GM23338 (cell line): ENCODE data around the gene BBS4. TPM values are rescaled to one million over a fixed set of nuclear protein-coding genes. Genes with fewer than 3 reads are reported as not detected.
"Not testable (repeated sequence)": the region's sequence is repeated elsewhere in the genome, so short reads cannot be mapped to it uniquely, and the experiment has no call there.

Experiments
- ATAC-seq: fragments of 200-7000 bp; cut with Tn5 transposase; 3 replicates; pipeline ENCODE4 v1.9.1; 2020
- DNase-seq: peaks from one replicate; pipeline ENCODE4 v3.0.0-alpha.2; 2015; ENCODE audit warnings: low spot score
- H2AFZ ChIP-seq: fragments of 200-600 bp; sonication (generic); 2 replicates; pipeline ENCODE4 v1.8.0; 2016; ENCODE audit warnings: antibody characterized with exemption, mild to moderate bottlenecking, moderate library complexity
- H3F3A ChIP-seq: fragments of 200-600 bp; sonication (generic); replicated peaks from 2 replicates; pipeline ENCODE4 v1.8.0; 2017; ENCODE audit warnings: antibody characterized with exemption, mixed run types, low read depth
- H3K27ac ChIP-seq: fragments of 200-600 bp; sonication (generic); 2 replicates; pipeline ENCODE4 v1.6.1; 2016; ENCODE audit warnings: low read depth
- H3K27me3 ChIP-seq: fragments of 200-600 bp; sonication (generic); 2 replicates; pipeline ENCODE4 v1.8.0; 2016; ENCODE audit warnings: mild to moderate bottlenecking, mixed run types, moderate library complexity; ENCODE audit not compliant: insufficient read depth
- H3K36me3 ChIP-seq: fragments of 200-600 bp; sonication (generic); 2 replicates; pipeline ENCODE4 v1.8.0; 2016; ENCODE audit warnings: mild to moderate bottlenecking; ENCODE audit not compliant: insufficient read depth
- H3K4me1 ChIP-seq: fragments of 200-600 bp; sonication (generic); 2 replicates; pipeline ENCODE4 v1.8.0; 2016; ENCODE audit warnings: mild to moderate bottlenecking, moderate library complexity; ENCODE audit not compliant: insufficient read depth
- H3K4me2 ChIP-seq: fragments of 200-600 bp; sonication (generic); 2 replicates; pipeline ENCODE4 v1.7.1; 2017; ENCODE audit warnings: mixed run types
- H3K4me3 ChIP-seq: fragments of 200-600 bp; sonication (generic); 2 replicates; pipeline ENCODE4 v1.6.1; 2016; ENCODE audit warnings: mixed run types
- H3K79me2 ChIP-seq: fragments of 200-600 bp; sonication (generic); replicated peaks from 2 replicates; pipeline ENCODE4 v1.8.0; 2017; ENCODE audit warnings: mild to moderate bottlenecking; ENCODE audit not compliant: insufficient read depth
- H3K9me2 ChIP-seq: fragments of 200-600 bp; sonication (generic); 2 replicates; pipeline ENCODE4 v1.8.0; 2017; ENCODE audit not compliant: insufficient read depth
- H4K20me1 ChIP-seq: fragments of 200-600 bp; sonication (generic); replicated peaks from 2 replicates; pipeline ENCODE4 v1.8.0; 2017; ENCODE audit warnings: mild to moderate bottlenecking; ENCODE audit not compliant: insufficient read depth
- H3K27ac Mint-ChIP-seq: 2 replicates; pipeline ENCODE4 v1.8.0; 2020; ENCODE audit warnings: inconsistent platforms, mild to moderate bottlenecking, moderate library complexity, mixed read lengths
- H3K27me3 Mint-ChIP-seq: 3 replicates; pipeline ENCODE4 v1.8.0; 2022; ENCODE audit warnings: low read depth, mild to moderate bottlenecking, moderate library complexity, mixed read lengths, inconsistent platforms; ENCODE audit not compliant: insufficient read depth, poor library complexity
- H3K36me3 Mint-ChIP-seq: 3 replicates; pipeline ENCODE4 v1.8.0; 2021; ENCODE audit warnings: low read depth, mild to moderate bottlenecking, inconsistent platforms, moderate library complexity, mixed read lengths
- H3K4me1 Mint-ChIP-seq: 3 replicates; pipeline ENCODE4 v1.8.0; 2020; ENCODE audit warnings: mild to moderate bottlenecking, inconsistent platforms, mixed read lengths
- H3K4me3 Mint-ChIP-seq: 3 replicates; pipeline ENCODE4 v1.8.0; 2021; ENCODE audit warnings: moderate library complexity, mild to moderate bottlenecking, inconsistent platforms, mixed read lengths
- H3K9me3 Mint-ChIP-seq: 3 replicates; pipeline ENCODE4 v1.8.0; 2020; ENCODE audit warnings: moderate library complexity, mild to moderate bottlenecking, inconsistent platforms, mixed read lengths
- EZH2 ChIP-seq: fragments of 200-600 bp; sonication (generic); IDR thresholded peaks from one replicate; pipeline ENCODE4 v1.8.0; 2017; ENCODE audit warnings: antibody characterized with exemption, mild to moderate bottlenecking, low read depth; ENCODE audit not compliant: unreplicated experiment
- JUNB ChIP-seq: IDR thresholded peaks from one replicate; pipeline ENCODE4 v1.6.1; 2016; ENCODE audit warnings: antibody characterized with exemption; ENCODE audit not compliant: unreplicated experiment
- STAT1 ChIP-seq: IDR thresholded peaks from one replicate; pipeline ENCODE4 v1.6.1; 2016; ENCODE audit warnings: antibody characterized with exemption; ENCODE audit not compliant: unreplicated experiment
- ZNF114 ChIP-seq: fragments of 250-450 bp; sonication (Bioruptor Pico); IDR thresholded peaks from 2 replicates; pipeline ENCODE4 v1.5.0; 2020; ENCODE audit warnings: mild to moderate bottlenecking, moderate library complexity
- ZNF331 ChIP-seq: fragments of 250-450 bp; sonication (Bioruptor Pico); IDR thresholded peaks from 2 replicates; pipeline ENCODE4 v1.5.0; 2020; ENCODE audit warnings: low read depth, mild to moderate bottlenecking, moderate library complexity
- polyA plus RNA-seq: library from polyadenylated mRNA; unstranded; fragments of >200 nt; fragmentation: Nextera tagmentation; extraction: Ambion mirVana; gene quantifications from 2 replicates; pipeline ENCODE4 v1.2.1, GENCODE V29; 2016
- total RNA-seq: library from RNA; depleted of rRNA; stranded (reverse); fragments of >200 nt; shearing (Covaris generic); gene quantifications from 2 replicates; pipeline ENCODE4 v1.2.3, GENCODE V29; 2014
- TF ChIP-seq, protein P1 (sequence below): IDR thresholded peaks from 2 replicates; pipeline ENCODE4 v1.6.1; 2016; ENCODE audit warnings: antibody characterized with exemption
- TF ChIP-seq, protein P2 (sequence below): IDR thresholded peaks from one replicate; pipeline ENCODE4 v1.6.1; 2018; ENCODE audit warnings: antibody characterized with exemption; ENCODE audit not compliant: unreplicated experiment

Gene BBS4
- total and polyA plus RNA-seq, 2 experiments from 2014 or later, result 22.2 to 40.8 TPM

DNA sequence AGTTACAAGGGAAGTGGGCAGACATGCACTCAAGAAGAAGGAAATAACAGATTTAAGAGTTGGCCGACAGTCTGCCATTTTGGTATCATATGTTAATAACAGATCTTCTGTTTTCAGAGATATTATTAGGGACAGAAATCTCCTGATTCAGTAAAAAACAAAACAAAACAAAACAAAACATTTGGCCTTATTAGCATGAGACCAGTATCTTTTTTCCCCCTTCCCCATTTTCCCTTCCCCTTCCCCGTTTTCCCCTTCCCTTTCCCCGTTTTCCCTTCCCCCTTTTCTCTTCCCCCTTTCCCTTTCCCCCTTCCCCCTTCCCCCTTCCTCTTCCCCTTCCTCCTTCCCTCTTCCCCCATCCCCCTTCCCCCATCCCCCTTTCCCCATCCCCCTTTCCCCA is 39.4 kb downstream of the BBS4 start:
- H3K4me1 ChIP-seq, result peaks cover 13% of the 10 kb centered on the region
- H3K79me2 ChIP-seq, result no peaks in the 10 kb centered on the region
- no peaks in the 10 kb centered on the region for H3K9me2 ChIP-seq
- H3K4me3 ChIP-seq, result no peak overlapping the region
- Mint-ChIP-seq H3K27me3 (peaks cover 2% of the 10 kb centered on the region), H3K36me3 (peaks cover 24% of the 10 kb centered on the region; the same call in 2 of the 3 replicates), H3K27ac (no peak overlapping the region), H3K4me1 (peaks cover 9% of the 10 kb centered on the region), H3K4me3 (no peak overlapping the region), H3K9me3 (no peaks in the 10 kb centered on the region; the same call in 2 of the 3 replicates)
- DNase-seq (no peak), ATAC-seq (no peak)
- no peaks in the 10 kb centered on the region for H4K20me1 ChIP-seq
- no peak overlapping the region for H3K27ac ChIP-seq
- H2AFZ ChIP-seq, result no peak overlapping the region
- no peaks in the 10 kb centered on the region for H3F3A ChIP-seq
- peaks cover 5% of the 10 kb centered on the region; the same call in 1 of the 2 replicates for H3K36me3 ChIP-seq
- no peaks in the 10 kb centered on the region for H3K27me3 ChIP-seq
- H3K4me2 ChIP-seq, result no peak overlapping the region
- TF ChIP-seq EZH2 (no peak), STAT1 (no peak), JUNB (no peak), ZNF114 (CRISPR knock-in tag) (no peak), ZNF331 (no peak)

DNA sequence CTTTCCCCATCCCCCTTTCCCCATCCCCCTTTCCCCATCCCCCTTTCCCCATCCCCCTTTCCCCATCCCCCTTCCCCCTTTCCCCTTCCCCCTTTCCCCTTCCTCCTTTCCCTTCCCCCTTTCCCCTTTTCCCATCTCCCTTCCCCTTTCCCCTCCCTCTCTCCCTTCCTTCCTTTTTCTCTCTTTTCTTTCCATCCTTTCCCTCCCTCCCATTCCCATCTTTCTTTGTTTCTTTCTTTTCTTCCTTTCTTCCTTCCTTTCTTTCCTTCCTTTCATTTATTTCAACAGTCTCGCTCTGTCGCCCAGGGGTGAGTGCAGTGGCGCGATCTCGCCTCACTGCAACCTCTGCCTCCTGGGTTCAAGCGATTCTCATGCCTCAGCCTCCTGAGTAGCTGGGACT is 39.8 kb downstream of the BBS4 start:
- H3K27ac ChIP-seq, H3K4me3 Mint-ChIP-seq, DNase-seq, H3K4me1 Mint-ChIP-seq, H3F3A ChIP-seq, H2AFZ ChIP-seq, H3K27ac Mint-ChIP-seq, H3K9me3 Mint-ChIP-seq, H3K36me3 ChIP-seq, ATAC-seq, H3K79me2 ChIP-seq, H3K27me3 ChIP-seq, H3K27me3 Mint-ChIP-seq, H3K4me2 ChIP-seq, H3K9me2 ChIP-seq, H4K20me1 ChIP-seq, H3K4me3 ChIP-seq: not testable (repeated sequence)
- peaks cover 13% of the 10 kb centered on the region for H3K4me1 ChIP-seq
- peaks cover 24% of the 10 kb centered on the region; the same call in 2 of the 3 replicates for H3K36me3 Mint-ChIP-seq

DNA sequence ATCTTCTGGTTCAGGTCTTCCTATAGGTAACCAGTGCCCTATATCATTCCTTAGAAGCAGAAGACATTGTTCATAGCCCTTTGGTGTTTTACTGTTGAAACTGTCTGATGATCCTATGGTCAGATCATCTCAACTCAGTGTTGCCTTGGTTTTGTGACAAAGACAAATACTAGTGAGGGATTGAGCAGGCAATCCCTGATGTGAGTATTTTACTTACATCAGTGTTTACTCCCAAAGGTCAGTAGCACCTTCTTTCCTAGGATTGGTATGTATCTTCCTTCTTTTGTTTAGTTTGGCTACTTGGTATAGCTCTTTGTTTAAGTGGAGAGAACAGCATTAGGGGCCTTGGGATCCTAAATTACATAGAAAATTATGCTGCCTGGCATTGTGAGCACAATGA is 41.1 kb downstream of the BBS4 start:
- peaks cover 13% of the 10 kb centered on the region for H3K4me1 ChIP-seq
- no peak for DNase-seq
- Mint-ChIP-seq H3K27me3 (peaks cover 4% of the 10 kb centered on the region), H3K4me1 (peaks cover 3% of the 10 kb centered on the region), H3K4me3 (no peak overlapping the region), H3K9me3 (no peaks in the 10 kb centered on the region; the same call in 2 of the 3 replicates), H3K36me3 (peaks cover 32% of the 10 kb centered on the region), H3K27ac (no peak overlapping the region)
- H3K4me2 ChIP-seq, result no peak overlapping the region
- peaks cover 16% of the 10 kb centered on the region; the same call in 1 of the 2 replicates for H3K36me3 ChIP-seq
- no peaks in the 10 kb centered on the region for H3K9me2 ChIP-seq
- no peak overlapping the region for H2AFZ ChIP-seq
- no peaks in the 10 kb centered on the region for H3F3A ChIP-seq
- no peaks in the 10 kb centered on the region for H3K27me3 ChIP-seq
- no peak for ATAC-seq
- no peak overlapping the region for H3K4me3 ChIP-seq
- H3K27ac ChIP-seq, result peak overlapping the region; percentile 42; the same call in 1 of the 2 replicates
- no peaks in the 10 kb centered on the region for H4K20me1 ChIP-seq
- no peaks in the 10 kb centered on the region for H3K79me2 ChIP-seq
- no peak for TF ChIP-seq JUNB
- TF ChIP-seq, protein P1, sequence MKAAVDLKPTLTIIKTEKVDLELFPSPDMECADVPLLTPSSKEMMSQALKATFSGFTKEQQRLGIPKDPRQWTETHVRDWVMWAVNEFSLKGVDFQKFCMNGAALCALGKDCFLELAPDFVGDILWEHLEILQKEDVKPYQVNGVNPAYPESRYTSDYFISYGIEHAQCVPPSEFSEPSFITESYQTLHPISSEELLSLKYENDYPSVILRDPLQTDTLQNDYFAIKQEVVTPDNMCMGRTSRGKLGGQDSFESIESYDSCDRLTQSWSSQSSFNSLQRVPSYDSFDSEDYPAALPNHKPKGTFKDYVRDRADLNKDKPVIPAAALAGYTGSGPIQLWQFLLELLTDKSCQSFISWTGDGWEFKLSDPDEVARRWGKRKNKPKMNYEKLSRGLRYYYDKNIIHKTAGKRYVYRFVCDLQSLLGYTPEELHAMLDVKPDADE, result no peak
- TF ChIP-seq, protein P2, sequence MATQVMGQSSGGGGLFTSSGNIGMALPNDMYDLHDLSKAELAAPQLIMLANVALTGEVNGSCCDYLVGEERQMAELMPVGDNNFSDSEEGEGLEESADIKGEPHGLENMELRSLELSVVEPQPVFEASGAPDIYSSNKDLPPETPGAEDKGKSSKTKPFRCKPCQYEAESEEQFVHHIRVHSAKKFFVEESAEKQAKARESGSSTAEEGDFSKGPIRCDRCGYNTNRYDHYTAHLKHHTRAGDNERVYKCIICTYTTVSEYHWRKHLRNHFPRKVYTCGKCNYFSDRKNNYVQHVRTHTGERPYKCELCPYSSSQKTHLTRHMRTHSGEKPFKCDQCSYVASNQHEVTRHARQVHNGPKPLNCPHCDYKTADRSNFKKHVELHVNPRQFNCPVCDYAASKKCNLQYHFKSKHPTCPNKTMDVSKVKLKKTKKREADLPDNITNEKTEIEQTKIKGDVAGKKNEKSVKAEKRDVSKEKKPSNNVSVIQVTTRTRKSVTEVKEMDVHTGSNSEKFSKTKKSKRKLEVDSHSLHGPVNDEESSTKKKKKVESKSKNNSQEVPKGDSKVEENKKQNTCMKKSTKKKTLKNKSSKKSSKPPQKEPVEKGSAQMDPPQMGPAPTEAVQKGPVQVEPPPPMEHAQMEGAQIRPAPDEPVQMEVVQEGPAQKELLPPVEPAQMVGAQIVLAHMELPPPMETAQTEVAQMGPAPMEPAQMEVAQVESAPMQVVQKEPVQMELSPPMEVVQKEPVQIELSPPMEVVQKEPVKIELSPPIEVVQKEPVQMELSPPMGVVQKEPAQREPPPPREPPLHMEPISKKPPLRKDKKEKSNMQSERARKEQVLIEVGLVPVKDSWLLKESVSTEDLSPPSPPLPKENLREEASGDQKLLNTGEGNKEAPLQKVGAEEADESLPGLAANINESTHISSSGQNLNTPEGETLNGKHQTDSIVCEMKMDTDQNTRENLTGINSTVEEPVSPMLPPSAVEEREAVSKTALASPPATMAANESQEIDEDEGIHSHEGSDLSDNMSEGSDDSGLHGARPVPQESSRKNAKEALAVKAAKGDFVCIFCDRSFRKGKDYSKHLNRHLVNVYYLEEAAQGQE, result no peak
